Cerebellar cortex (tissue), 1 donor: ENCODE data around the gene LRRTM1.

Source experiments
- DNase-seq: peaks from one replicate; pipeline ENCODE4 v3.0.0-alpha.2; 2015; ENCODE audit warnings: low spot score

LRRTM1 gene, protein sequence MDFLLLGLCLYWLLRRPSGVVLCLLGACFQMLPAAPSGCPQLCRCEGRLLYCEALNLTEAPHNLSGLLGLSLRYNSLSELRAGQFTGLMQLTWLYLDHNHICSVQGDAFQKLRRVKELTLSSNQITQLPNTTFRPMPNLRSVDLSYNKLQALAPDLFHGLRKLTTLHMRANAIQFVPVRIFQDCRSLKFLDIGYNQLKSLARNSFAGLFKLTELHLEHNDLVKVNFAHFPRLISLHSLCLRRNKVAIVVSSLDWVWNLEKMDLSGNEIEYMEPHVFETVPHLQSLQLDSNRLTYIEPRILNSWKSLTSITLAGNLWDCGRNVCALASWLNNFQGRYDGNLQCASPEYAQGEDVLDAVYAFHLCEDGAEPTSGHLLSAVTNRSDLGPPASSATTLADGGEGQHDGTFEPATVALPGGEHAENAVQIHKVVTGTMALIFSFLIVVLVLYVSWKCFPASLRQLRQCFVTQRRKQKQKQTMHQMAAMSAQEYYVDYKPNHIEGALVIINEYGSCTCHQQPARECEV

DNA sequence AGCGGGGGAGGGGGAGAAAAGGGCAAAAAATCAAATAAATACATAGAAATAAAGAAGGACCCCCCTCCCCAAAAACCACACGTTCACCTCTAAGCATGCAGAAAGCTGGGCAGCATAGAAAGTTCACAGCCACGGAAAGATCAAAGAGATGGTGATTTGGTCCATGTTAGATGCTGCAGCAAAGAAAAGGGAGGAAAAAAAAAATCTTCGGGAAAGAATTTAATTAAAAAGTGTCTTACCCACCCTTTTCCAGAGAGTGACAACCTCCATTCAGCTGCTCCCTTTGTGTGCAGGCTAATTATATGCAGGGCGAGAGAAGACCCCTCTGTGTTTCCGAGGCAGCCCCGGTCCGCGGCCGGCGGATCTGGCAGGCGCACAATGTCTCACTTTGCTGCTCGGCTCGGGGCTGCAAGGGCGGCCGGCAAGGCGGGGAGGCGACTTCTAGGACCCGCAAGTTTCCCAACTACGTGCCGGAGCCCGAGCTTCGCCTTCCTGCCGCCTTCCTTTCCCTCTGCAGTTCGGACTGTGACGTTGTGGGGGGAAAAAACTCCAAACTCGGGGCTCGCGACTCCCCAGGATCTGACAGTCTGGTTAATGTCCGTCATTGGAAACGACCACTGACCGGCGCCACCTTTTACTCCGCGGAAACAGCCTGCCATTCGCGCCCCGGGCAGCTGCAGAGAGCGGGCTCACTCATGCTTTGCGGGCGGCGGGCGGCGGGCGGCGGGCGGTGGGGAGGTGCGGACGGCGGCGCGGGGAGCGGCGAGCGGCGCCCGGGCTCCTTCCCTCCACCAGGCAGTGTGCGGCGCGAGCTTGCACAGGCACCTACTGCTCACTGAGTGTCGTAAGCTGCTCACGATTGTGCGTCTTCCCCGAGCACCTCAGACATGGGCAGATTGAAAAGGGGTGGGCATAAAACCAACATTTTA is at the start of gene LRRTM1:
Gene LRRTM1 (minus strand): TSS at position 844 of the 929 bp plus-strand sequence. CDS start 933 bp downstream, outside the sequence.
- DNase-seq = no peak

DNA sequence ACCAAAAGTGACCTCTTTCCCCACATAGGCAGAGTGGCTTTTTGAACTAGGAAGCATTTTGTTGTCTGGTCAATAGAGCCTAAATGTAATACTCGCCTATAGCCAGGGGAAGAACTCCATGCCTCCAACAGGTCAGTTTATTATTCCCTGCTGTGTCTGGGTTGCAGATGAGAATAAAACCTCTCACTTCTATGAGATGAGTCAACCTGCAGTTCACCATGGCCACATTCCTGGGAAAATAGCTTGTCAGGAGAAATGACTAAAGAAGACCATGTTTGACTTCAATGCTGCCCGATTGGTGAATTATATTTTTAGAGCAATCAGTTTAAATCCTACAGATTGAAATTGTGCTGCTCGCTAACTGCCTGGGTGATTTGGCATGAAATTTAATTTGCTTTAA is 46.7 kb upstream of the LRRTM1 start:
- no peak for DNase-seq

DNA sequence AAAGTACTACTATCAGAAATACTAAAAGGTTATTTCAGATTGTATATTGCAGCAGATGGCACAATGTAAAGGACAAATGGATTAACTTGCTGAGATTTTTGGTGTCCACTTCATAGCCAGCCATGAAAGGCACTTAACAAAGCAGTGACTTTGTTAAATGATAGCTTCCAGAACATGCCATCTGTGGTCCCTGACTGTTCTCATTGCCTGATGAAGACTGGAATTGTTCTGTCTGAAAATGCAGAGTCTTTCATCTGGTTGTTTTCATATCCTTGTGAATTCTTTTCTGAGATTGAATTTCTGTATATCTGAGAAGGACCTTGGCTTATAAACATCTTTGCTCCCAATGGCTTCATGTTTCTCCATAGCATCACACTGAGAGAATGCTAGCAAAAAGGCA is 44.4 kb upstream of the LRRTM1 start:
- DNase-seq = no peak

GRCh38 chr2:80348078-80348477 is 43.5 kb upstream of the LRRTM1 start:
- DNase-seq = no peak

- no peak for DNase-seq
Observed at GRCh38 chr2:80340022-80340421, 35.5 kb upstream of the LRRTM1 start.

GRCh38 chr2:80338794-80339193 is 34.2 kb upstream of the LRRTM1 start:
- DNase-seq = no peak

- DNase-seq = peak; percentile 71
Observed at GRCh38 chr2:80335411-80335810, 30.9 kb upstream of the LRRTM1 start.

GRCh38 chr2:80333886-80334285 is 29.3 kb upstream of the LRRTM1 start:
- no peak for DNase-seq

DNA sequence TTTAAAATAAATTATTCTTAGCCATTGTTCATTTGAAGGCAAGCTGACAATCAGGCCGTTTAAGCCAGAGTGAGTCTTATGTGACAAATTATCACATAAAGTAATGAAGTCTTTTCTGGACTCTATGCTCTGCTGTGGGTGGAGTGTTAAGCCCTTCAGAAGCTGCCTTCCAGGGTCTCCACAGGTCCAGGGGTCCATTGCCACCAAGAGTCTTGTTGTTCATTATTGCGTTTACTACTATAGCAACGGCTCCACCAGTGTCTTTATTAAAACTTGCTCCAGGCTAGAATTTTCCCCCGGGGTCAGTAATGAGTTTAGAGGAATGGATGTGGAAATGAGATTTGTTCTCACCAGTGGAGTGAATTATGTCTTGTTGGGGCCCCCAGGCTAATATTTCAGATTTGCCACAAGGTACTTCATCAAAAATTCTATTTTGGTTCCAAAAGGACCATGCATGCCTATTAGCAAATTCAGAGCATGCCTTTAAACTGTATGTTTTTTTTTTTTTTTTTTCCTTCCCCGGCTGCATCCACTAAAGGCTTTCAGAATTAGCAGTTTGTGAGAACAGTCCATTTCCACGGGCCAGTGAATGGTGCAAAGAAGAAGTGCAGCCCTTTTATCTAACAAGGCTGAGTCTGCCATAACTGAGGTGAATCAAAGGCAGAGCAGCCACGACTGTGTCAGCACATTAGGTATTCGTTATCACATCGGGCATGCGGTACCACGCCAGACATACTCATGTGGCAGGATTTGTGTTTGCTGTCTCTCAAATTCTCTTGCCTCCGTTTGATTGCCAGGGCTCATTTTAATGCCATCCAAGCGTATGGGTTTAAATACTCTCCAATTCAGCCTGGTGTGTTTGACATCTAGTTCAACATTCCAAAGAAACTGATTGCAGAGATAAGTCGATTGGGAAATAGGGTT is 26.2 kb upstream of the LRRTM1 start:
- no peak for DNase-seq

GRCh38 chr2:80329491-80329890 is 24.9 kb upstream of the LRRTM1 start:
- DNase-seq = no peak

GRCh38 chr2:80328159-80328571 is 23.6 kb upstream of the LRRTM1 start:
- DNase-seq = no peak

- DNase-seq = no peak
Observed at GRCh38 chr2:80326861-80327260, 22.3 kb upstream of the LRRTM1 start.

GRCh38 chr2:80326214-80326613 is 21.7 kb upstream of the LRRTM1 start:
- DNase-seq = peak; percentile 40

DNA sequence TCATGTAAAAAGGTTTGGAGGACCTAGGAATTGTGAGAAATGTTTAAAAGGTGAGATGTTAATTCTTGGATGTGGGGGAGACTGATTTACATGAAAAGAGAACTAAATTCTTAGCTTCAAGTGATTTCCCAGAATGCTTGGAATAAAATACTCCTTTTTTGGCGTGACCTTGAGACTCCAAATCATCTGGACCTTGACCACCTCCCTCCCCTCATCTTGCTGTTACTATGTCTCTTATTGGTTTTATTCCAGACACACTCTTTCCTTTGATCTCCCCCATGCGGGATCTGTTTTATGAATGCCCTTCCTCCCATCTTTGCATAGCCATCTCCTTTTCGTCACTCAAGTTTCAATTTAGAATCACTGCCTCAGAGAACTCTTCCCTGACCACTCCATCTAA is 20.0 kb upstream of the LRRTM1 start:
- DNase-seq = no peak

DNA sequence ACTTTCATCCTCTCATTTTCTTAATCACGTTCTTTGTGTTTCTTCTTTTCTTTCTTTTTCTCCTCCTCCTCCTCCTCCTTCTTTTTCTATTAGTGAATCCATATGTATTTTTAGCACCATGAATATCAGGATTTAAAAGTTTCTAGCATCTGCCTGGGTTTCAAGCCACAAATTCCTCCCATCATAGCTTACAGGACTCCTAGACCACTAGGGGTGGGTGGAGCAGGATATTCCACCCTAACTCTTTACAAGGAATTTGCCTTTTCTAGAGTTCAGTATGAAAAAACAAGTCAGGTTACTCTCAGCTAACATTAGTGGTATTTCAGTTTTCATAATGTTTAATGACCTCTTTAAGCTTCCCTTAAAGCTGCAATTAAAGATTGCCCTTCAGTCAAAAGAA is 19.1 kb upstream of the LRRTM1 start:
- no peak for DNase-seq

GRCh38 chr2:80322958-80323357 is 18.4 kb upstream of the LRRTM1 start:
- no peak for DNase-seq

DNA sequence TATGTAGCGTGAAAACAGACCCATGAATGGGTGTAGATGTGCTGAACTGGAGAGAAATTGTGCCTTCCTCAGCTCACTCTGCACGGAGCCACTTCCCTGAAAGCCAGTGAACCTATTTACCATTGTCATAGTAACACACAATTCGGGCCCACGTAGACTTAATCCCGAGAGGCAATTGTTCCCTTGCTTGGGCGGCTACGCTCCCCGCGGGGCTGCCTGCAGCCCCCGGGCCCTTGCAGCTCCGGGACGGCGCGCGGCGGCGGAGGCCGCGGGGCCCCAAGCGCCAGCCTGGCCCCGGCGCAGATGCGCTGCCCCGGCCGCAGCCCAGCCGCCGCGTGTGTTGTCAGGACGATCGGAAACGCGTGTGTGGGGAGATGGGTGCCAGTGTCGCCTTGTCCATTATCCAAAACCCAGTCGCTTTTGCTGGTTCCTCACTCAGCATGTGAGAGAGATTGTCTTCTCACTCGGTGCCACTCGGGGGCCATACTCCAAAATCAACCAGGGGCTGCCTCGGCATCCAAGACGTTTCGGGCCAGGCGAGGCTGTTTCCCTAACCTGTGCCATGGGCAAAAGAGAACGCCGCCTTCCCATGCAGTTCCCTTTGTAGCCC is 17.9 kb upstream of the LRRTM1 start:
- no peak for DNase-seq

GRCh38 chr2:80312282-80312839 is 7.8 kb upstream of the LRRTM1 start:
- DNase-seq = no peak

DNA sequence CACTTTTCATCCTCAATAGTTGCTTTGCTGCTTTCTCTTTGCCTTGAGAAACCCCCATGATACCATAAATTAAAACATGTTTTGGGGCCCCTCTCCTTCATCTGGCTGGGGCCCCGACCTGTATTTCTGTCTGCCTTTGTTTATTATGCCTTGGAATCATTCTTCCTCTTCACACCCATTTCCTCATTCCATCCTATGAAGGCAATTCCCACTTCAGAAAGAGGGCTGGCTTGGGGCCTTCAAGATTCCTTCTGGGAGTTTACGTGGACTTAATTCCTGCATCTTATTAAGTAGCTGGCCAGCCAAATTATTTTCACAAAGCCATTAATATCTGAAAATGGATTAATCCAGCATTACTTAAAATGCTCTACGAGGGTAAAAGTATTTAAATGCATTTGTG is 6.8 kb upstream of the LRRTM1 start:
- DNase-seq = no peak

- DNase-seq = no peak
Observed at GRCh38 chr2:80303006-80303908, 1.3 kb downstream of the LRRTM1 start.
